Frontal cortex (tissue), 4 donors: ENCODE data around the gene DENND1A. TPM values are rescaled to one million over a fixed set of nuclear protein-coding genes. Genes with fewer than 3 reads are reported as not detected.
A peak's percentile ranks its signal among the peaks of the same experiment; 100 is the strongest.
"Not testable (repeated sequence)": the region's sequence is repeated elsewhere in the genome, so short reads cannot be mapped to it uniquely, and the experiment has no call there.

ENCODE experiments used
- DNase-seq, 2 donors: peaks; one replicate each; pipeline ENCODE4 v3.0.0; 2012; ENCODE audit warnings: low spot score in 2 of 2
- FAIRE-seq: peaks from 2 replicates; lab custom pipeline; 2012; peaks lifted over from hg19 to GRCh38; lab: Jason Lieb, UNC
- total RNA-seq: library from RNA; depleted of rRNA; stranded (reverse); fragments of >200 nt; gene quantifications from one replicate; pipeline ENCODE4 v1.2.3, GENCODE V29; 2014
- donor health status: control.
- donor health status: control.
- donor health status: control.

Gene DENND1A
- total RNA-seq, 1 donor from 2014 or later = 17.9 TPM

DNA sequence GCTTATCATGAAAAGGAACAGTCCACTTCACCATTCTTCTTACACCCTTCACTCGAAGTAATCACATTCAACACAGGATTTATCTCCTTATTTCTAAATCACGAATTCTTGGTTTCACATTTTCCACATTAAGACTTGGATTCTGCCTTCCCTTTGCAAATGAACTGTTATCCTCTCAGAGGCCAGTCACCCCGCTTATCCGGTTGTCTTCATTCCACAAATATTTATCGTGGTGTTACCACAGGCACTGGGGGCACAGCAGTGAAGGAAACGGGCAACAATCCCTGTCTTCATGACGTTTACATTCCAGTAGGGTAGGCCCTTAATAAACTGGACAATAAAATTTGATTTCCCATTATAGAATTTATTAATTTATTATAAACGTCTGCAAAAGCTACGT lies 284.2 kb downstream of the DENND1A start:
- DNase-seq (no peak), FAIRE-seq (no peak)

DNA sequence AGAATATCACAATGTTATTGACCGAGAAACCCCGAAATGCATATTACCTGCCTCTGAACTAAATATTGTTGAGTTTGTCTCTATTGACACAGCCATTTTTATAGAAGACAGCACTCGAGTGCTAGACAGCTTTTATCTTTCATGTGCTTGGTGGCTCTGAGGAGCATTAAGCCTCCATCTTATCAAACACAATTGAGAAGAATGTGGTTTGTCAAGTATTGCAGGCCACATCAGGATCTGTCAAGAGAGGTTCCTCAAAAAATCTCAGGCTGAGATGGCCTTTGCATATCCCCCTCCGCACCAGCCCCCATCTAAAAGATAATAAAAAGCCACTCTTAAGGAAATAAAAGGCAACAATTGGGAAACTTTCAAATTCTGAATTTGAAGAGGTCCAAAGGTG lies 284.8 kb downstream of the DENND1A start:
- FAIRE-seq (no peak), DNase-seq (no peak)

DNA sequence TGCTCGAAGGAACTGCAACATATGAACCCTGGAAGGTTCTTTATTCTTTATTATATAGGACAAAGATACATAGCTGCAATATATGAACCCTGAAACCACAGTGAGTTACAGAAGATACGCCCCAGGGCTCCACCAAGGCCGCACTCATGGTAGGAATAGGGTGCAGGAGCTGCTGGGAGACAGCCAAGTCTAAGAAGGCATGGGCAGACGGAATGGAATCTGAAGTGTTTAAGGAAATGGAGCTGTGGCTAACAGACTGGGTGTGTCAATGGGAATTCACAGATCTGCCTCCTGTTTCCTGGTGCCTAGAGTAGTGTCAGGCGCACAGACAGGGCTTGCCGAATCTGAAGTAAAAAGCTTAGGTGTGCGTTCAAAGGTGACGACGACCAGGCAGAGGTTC lies 286.4 kb downstream of the DENND1A start:
- no peak for DNase-seq
- no peak for FAIRE-seq

DNA sequence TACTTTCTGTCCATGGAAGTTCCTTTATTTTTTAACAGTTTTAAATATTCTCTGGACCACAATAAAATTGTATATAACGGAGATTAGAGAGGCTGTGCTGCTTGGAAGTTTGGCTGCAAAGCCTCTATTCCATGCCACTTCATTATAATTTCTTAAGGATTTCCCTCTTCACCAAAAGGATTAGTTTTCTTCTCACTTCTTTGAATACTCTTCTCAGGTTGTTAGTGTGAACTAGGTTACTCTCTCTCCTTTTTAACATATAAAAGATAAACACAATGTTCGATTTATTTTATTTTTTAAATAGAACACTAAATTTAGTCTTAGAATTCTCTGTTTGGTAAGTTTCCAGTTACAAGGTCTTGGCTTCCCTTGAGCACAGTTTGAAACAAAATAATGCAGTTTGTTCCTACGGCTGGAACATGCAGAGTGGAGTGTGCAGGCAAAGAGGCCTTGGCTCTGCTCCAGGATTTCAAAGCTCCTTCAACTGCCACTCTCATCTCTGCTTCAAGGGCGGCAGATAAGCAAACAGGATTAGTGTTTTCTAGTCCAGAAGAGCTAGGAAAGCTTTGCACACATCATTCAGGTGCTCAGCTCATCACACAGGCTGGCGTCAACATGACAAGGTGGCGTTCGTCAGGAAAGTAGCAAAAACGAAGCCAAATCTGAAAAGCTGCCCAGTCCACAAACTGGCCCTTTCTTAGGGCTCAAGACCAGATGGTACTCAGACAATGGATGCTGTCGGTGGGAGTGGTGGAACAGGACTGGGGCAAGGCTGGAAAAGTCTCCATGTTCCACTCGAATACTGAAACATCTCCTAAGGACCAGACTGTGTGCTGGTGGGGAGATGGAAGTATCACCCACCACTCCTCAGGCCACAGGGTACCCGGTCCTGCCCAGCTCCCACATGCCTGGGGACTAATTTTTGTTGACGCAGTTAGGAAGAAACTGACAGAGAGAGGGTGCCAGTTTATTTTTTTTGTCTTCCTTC lies 287.3 kb downstream of the DENND1A start:
- no peak for FAIRE-seq
- DNase-seq = peak in 1 of 2 donors; percentile 12

DNA sequence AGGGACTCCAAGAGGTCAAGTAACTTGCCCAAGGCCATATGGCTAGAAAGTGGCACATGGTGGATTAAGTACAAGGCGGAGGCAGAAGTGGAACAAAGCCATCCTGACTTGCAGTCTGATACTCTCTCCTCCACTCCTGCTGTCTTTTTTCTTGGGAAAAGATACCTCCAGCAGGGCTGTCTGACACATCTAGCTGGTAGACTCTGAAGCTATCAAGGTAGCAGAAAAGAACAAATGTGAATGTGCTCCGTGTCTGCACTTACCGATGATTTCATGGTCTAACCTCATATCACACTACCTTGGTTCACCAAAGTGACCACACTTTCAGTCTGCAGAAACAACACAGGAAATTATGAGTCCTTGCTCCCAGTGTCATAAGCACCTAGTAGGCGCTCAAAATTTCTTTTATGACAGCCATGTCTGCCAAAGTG lies 289.1 kb downstream of the DENND1A start:
- FAIRE-seq (no peak), DNase-seq (no peak)

DNA sequence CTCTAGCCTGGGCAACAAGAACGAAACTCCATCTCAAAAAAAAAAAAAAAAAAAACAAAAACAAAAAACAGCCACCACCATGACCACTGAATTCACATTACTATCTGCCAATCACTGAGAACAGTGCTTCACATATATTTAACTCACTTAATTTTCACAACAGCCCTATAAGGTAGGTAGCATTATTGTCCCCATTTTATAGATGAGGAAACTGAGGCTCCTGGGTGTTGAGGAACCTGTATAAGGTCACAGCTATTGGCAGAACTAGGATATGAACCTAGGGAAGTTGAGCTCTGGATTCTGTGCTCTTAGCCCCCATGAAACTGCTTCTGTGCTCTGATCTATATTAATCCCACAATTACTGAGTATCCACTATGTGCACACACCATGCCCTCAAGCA lies 290.2 kb downstream of the DENND1A start:
- DNase-seq (no peak), FAIRE-seq (no peak)

DNA sequence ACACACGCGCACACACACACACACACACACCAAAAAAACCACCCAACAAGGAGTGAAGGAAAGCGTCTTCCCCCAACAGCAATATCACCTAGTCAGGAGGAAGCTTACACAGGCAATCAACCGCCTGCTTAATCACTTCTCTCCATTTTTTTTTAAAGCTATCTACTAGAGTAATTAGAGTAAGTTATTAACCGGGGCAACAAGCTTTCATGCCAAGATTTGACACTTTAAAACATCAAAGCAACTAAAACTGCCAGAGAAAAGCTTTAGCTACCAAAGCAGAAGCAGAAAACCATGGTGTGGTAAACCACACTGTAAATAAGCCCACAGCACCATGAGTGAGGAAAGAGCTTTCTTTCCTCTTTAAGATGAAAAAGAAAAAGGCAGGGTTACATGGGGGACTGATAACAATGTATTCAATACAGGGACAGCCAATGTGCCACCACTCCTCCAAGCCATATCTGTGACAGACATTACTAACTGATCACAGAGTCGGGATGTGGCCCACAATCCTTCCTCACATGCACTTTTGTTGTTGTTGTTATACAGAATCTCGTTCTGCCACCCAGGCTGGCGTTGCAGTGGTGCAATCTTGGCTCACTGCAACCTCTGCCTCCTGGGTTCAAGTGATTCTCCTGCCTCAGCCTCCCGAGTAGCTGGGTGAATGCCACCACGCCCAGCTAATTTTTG lies 291.8 kb downstream of the DENND1A start:
- FAIRE-seq (no peak), DNase-seq (no peak)

DNA sequence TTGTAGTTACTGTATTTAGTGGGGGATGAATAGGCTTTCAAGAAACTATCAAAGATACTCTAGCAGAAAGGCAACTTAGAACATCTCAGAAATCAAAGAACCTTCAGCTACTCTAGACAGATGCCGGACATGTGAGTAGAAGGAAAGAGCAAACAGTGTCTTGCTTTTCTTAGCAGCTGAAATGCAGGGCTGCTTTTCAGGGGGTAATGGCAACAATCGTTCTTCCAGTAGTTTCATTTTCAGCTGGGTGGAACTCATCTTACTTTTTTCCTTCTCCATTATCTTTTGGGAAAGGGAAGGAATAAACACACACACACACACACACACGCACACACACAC lies 292.4 kb downstream of the DENND1A start:
- no peak for FAIRE-seq
- no peak for DNase-seq

DNA sequence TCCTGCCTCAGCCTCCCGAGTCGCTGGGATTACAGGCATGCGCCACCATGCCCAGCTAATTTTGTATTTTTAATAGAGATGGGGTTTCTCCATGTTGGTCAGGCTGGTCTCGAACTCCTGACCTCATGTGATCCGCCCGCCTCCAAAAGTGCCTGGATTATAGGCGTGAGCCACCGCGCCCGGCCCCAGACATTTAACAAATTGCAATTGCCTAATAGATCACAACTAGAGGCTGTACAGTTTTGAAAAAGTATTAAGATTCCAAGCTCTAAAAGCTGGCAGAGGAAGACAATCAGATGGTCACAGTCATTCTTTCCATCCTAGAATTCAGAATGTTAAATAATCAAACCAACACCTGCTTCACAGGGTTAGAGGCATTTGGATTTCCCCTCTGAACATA lies 293.1 kb downstream of the DENND1A start:
- FAIRE-seq, DNase-seq: not testable (repeated sequence)

DNA sequence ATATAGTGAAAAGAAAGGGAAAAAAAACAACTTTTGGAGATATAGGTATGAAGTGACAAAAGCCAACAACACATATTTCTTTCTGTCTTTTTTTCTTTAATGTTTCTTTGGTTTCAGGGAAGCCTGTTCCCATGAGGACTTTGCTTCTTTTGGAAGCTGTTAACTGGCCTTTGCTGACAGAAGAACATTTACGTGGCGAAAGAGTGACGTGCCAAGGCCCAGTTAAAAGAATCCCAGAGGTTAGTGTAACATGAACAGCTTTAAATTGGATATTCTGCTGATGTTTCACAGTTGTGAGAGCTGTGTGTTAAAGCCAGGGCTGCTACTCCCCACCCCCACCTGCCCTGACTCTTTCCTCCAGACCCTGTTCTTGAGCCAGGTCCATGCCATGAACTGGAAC lies 298.1 kb downstream of the DENND1A start:
- FAIRE-seq (no peak), DNase-seq (no peak)

DNA sequence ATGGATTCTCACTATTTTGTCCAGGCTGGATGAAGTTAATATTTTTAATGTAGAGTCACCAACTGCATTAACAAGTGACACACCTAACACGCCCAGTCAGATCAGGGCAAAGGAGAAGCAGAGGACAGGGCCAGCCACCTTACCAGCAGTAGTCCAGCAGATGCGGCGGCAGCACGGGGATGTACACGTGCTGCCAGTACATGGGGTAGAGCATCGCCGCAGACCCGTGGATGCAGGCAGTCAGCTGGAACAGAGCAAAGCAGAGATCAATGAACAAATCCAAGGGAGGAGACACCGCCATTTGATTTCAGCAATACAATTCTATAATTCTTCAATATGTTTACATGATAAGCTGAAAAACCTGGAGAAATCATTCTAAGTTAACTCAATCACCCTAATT lies 299.7 kb downstream of the DENND1A start:
- DNase-seq = no peak
- no peak for FAIRE-seq

DNA sequence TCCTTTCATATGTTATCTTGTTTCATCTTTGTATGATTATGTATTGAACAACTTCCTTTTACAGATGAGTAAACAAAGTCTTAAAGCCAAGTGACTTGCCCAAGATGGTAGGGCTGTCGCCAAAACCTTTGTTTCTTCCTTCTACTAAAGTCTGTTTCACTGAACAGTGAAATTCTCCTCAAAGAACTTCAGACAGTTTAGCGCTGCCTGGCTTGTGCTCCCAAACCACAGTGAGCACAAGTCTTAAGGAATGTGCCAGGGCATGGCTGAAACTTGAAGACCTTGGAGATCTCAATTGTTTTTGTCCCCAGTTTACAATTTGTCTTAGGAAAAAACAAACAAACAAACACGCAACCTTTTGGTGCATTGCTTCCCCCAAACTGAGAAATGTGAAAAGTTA lies 300.4 kb downstream of the DENND1A start:
- FAIRE-seq = no peak
- no peak for DNase-seq

DNA sequence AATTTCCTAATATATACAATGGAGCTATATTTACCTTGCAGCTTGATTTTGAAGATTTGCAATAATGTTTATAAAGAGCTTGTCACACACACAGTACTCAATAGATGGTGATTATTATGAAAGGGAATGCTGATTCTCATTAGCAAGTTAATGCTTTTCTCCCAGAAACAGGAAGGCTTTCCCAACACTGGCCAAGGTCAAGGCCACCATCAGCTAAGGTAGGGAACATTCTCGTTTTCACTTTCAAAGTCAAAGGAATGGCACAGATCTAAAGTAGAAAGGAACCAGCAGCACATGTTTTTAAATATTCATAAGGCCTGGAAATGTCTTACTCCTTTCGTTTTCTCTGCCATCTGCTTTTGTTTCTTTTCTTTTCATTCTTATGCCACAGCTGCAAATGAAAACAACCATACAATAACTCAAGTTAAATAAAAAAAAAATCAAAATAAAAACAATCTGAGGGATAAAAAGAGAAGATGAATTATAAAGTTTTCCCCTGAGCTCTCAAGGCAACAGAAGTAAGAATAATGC lies 307.1 kb downstream of the DENND1A start:
- no peak for DNase-seq

DNA sequence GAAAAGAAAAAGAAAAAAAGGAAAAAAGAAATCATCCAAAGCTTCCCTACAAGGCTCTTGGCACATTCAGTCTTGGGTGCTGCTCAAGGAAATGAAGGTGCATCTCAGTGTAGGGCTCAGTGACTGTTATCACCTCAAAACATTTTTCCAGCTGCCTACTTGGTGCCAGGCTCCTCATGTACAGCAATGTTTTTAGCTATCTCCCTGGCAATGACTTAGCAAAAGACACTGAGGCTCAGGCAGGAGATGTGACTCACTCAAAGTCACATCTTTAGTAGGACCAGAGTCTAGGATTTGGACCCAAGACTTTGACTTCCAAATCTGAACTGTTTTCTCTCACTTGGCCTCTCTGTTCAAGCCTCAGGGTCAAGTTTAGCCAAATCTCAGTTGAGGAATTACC lies 309.7 kb downstream of the DENND1A start:
- no peak for DNase-seq
- FAIRE-seq = no peak

More for the DNA sequence above, 307.1 kb downstream of the DENND1A start:
- no peak for FAIRE-seq

DNA sequence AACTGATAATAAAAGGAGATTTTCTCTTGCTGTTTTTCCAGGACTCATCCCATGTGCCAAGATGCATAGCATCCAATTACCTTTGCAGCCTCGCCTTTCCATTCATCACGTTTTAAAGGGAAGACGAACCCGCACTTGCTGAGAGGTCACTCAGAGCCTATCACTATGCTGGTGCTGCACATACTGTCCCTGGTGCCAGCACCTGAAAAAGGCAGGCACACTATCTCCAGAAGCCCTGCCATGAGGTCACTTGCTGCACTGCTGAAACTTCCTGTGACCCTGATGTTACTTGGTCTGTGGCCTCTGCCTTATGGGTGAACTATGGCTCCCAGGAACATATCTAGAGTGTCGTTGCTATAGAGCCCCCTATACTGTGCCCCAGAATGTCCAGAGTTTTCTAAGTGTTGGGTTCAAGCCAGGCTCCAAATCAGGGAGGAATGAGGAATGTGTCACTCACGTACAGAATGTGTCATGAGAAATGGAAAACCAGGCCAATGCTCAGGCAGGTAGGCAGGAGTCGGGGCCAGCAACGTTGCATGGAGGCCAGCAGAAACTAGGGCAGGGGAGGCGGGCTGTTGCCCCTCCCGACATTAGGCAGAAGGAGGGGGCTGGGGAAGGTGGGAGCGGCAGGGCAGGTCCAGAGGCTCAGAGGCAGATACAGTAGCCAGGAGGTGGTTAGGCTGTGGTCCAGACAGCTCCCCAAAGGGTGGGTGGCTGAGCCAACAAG lies 311.8 kb downstream of the DENND1A start:
- no peak for FAIRE-seq
- no peak for DNase-seq

DNA sequence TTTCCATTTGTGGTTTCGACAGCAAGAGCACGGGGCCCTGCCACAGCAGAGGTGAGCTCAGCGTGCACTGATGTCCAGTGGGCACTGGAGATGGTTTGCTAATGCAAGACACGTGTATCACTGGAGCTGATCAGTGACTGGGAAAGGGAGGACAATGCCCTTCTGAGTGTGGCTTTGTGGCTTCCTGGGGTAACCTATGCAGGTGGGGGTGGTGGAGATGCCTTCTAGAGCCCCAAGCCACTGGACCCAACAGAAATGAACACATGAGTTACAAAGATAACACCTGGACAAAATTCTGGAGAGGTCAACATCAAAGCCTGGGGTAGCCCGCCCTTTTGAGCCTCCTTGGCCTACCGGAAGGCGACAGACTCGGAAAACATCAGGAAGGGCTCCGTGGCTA lies 312.6 kb downstream of the DENND1A start:
- FAIRE-seq (no peak), DNase-seq (no peak)

DNA sequence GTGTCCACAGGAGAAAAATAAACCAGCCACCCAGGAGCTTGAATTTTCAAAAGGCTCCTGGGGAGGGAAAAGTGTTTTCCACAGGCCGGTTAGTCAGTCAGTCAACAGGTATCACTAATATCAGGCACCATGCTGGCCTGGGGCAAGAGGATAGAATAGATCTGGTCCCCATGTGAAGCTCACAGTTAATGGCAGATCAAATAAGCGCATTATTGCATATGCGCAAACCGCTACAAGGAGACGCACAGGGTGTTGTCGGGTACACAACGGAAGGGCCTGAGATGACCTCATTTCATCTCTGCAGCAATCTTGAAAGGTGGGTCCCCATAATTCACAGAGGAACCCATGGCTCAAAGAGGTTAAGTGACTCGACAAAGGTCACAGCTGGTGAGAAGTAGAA lies 313.2 kb downstream of the DENND1A start:
- DNase-seq = no peak
- no peak for FAIRE-seq

DNA sequence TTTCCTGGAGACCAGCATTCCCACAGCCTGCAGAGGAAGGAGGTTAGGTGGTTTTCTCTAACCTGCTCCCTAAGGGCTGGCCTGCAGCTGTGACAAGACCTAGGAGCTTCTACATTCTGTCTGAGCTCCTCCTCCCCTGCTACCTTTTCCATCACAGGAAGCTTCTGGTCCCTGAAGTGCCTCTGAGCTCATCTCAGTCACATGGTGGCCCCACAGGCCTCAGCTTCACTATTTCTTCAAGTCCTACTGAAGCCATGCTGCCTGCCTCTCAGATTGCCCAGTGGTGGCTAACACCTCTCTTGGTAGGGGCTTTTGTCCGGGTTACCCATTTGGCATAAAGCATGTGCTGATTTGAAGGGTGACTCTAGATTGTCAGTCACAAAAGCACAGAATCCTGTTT lies 314.5 kb downstream of the DENND1A start:
- DNase-seq (no peak), FAIRE-seq (no peak)

DNA sequence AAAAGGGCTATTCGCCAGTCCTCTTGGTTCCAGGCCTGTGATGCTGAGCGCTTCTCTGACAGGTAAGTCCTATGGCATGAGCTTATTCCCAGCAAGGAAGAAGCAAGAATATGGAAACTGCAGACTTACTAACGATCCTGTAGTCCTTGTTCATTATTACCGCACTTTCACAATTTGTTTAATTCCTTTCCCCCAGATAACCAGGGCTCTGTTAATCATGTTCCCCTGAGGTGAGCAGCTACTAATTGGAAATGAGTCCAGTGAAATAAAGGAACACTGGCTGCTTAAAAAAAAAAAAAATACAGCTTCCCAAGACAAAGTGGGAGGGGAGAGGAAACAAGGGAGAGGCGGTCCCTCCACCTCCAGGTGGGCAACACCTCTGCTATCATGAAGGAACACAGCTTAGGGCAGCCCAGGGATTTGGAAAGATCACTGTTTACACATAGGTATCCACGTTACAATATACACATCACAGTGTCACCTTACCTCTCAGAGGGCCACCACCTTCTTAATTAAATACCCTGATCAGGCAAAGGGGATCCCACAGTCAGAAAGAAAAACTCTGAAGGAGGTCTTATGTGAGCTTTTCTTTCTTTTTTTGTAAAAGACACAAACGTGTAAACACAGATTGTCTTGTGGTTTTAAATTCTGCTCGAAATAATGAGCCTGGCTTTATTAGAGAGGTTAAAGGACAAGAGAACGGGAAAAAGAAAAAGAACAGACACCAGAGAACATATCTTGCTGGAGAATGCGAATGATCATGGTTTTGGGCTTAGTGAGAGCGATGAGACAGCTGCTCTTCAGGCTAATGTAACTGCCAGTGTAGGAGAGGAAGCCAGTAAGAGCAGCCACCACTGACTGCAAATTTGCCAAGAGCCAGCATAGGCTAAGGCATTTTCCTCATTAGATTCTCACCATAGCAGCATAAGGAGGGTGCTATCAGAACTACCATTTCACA lies 315.3 kb downstream of the DENND1A start:
- no peak for DNase-seq
- FAIRE-seq = no peak
